HG03066 (cell line): ENCODE data around the gene ARAP2.
A peak's percentile ranks its signal among the peaks of the same experiment; 100 is the strongest.

Experiments used
- ATAC-seq: cut with Tn5 transposase; IDR thresholded peaks from one replicate; pipeline ENCODE4 v1.9.1; 2021; ENCODE audit warnings: low read depth; ENCODE audit not compliant: unreplicated experiment

The ARAP2 gene

GRCh38 chr4:36267486-36268268 is 23.4 kb upstream of the ARAP2 start:
- no peak for ATAC-seq

DNA sequence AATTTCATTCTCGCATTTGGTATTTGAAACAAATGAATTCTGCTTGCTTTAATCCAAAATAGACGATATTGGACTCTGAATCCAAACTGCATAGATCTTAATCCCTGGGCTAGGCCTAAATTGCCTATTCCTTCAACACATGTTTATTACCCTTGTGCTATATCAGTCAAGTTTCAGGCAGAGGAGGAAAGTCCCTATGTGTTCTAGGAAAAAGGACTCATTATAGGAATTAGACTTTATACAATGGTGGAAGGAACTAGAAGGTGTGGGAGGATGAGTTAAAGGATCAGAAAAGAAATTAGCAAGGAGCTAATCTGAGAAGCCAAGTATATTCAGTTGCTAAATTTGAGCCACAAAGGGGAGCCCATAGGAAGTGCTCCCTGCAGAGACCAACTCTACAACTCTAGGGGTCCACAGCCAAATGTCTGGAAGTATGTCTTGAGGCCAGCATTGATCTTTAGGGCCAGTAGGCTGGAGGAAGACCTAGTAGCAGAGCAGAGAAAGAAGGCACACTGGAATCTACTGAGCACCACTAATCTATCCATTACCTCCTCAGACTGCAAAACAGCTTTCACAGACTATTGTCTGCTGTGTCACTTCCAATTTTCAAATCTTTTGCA is 20.0 kb upstream of the ARAP2 start:
- no peak for ATAC-seq

- ATAC-seq: no peak
Measured at GRCh38 chr4:36260731-36261130, 16.4 kb upstream of the ARAP2 start.

DNA sequence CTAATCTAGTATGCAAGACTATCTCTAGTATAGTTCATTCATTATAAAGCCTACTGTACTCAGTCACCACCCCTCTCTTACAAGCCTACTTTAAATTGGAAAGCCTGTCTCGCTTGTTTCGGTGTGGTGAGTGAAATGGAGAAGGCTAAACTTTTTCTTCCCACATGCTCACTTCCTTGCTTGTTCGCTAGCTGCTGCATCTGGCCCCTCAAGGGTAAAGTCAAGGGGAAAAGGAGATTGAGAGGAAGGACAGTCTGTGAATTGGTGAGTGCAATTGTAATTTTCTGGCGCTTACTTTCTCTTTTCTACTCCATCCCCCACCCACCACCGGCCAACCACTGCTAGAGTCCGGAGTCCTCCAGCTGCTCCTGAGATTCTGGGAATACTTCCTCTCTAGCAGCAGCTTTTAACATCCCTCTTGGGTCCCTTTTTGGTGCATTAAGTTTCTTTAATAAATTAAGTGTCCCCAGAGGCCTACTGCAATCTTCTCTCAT is 12.1 kb upstream of the ARAP2 start:
- ATAC-seq: peak; percentile 54

GRCh38 chr4:36255577-36255976 is 11.3 kb upstream of the ARAP2 start:
- ATAC-seq: peak; percentile 74

GRCh38 chr4:36254371-36254770 is 10.1 kb upstream of the ARAP2 start:
- no peak for ATAC-seq

DNA sequence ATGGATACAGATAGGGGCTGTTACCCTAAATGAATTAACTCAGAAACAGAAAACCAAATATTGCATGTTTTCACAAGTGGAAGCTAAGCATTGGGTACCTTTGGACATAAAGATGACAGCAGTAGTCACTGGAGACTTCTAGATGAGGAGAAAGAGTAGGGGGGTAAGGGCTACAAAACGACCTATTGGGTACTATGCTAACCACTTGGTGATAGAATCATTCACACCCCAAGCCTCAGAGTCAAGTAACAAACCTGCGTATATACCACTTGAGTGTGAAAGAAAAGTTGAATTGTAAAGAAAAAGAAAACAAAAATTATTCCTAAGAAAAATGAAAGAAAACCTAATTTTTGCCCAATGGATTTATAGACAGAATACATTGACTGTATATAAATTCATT is 7.7 kb upstream of the ARAP2 start:
- no peak for ATAC-seq

DNA sequence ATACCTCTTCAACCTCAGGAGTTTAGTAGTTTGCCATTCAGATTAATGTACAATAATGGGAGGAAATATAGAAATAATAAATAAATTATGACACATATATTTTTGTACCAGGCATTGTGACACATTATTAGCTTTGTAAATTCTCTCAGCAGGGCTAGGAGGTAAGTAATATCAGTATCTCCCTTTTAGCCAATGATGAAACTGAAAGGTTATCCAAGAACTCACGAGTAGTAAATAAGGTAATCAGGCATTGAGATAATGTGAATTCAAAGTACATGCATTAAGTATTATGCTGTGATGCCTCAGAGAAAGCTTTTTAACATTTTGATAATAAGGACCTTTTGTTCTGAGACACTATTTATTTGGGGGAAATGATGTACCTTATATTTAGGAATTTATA is 5.3 kb upstream of the ARAP2 start:
- no peak for ATAC-seq

GRCh38 chr4:36243355-36244256 is 708 bp downstream of the ARAP2 start:
- ATAC-seq: peak; percentile 26

DNA sequence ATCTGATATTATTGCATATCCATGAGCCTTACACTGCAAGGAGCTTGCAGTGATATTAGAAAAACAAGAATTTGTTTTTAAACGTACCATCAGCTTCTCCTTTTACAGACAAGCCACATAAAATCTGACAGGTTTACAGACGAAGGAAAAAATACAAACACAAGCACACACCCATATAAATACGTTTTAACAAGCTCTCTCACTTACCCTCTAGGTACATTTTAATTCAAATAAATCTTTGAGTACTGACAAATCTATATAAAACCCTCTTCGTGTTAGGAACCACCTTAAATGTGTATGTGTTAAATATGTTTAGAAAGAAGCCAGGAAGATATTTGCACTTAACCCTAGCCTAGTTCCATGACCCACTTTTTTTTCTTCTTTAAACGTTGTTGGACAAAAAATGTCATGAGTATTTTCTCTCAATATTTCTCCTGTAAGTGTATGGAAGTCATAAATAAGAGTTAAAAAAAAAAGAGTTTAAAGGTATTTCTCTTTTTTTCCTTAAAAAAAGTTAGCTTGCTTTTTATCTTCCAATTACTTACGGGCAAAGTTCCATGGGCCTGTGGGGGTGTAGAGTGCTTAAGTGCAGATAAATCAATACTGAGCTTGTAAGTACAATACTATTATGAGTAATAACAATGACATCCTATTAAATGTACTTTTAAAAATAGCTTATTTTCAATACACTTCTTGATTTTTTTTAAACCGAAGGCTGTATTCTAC is 1.5 kb downstream of the ARAP2 start:
- ATAC-seq: no peak

DNA sequence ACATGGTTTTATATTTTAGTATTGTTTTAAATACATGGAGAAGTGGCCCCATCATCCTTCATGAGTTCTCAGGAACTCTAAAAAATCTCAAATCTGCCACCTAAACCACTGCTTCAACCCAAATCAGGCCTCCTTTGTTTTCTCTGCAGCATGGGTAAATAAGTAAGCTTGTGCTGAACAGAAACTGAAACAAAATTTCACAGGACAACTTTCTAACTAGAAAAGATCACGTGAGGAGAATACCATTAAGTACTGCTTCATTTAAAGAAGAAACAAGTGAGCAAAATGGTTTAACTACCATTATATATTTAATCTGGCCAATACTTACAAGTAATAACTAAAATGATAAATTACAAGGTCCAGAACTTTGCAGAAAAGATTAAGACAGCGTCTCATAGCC is 2.5 kb downstream of the ARAP2 start:
- ATAC-seq: peak; percentile 47

DNA sequence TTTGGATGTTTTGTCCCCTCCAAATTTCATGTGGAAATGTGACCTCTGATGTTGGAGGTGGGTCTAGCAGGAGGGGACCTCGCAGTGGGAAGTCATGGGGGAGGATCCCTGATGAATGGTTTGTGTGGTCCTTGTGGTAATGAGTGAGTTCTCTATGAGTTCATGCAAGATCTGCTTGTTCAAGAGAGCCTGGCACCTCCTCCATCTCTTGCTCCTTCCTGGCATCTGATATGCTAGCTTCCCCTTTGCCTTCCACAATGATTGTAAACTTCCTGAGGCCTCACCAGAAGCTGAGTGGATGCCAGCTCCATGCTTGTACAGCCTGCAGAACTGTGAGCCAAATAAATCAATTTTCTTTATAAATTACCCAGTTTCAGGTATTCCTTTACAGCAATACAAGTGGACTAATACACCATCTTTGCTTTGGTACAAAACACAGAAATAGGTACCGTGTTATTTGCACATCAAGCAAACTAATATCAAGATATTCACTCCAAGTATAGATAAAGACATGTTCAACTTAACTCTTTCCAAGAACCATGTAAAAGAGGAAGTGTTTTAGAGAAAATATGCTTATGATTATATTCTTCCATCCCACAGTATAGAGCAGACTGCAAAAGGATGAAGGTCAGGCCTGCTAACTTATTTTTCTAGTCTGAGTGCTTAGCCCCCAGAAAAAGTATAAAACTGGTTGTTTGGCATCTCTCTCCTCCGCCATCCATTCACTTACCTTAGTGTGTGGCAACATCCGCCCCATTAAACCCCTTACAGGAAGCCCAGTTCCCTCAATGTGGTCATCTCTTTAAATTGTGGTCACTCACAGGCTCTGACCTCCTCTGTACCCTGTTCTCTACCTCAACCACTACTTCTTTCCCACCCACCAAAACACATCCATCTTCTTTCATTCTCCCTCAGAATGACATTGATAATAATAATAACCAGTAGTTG is 6.7 kb downstream of the ARAP2 start:
- ATAC-seq: no peak

DNA sequence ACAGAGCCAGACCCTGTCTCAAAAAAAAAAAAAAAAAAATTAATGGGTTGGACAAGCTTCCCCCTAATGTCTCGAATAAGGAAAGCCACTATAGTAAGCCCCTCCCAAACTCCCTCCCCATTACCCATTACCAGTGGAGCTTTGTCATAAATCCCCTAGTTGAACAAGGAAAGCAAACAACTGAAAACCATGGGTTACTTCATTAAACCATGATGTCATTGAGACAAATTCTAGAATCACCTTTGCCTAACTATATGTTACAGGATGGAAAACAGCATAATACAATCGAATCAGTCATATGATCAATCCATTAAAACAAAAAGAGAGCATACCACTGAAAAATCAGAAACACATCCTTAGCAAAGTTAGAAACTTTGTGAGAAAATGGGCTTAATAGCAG is 8.2 kb downstream of the ARAP2 start:
- no peak for ATAC-seq

DNA sequence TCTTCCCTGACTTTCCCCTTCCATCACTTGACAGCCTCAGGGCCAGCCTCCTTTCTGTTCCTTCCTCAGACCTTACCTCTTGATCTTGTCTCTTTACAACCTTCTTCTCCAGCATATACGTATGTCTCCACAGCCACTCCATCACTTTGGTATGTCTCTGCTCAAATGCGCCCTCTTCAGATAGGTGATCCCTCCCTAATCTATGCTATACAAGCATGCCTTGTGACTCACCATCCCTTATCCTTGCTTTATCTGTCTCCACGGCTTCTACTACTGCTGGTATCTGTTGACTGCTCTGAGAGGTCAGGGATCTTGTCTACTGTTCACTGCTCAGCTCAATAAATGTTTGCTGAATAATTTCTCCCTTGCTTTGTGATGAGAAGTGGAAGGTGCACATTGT is 9.0 kb downstream of the ARAP2 start:
- ATAC-seq: no peak

DNA sequence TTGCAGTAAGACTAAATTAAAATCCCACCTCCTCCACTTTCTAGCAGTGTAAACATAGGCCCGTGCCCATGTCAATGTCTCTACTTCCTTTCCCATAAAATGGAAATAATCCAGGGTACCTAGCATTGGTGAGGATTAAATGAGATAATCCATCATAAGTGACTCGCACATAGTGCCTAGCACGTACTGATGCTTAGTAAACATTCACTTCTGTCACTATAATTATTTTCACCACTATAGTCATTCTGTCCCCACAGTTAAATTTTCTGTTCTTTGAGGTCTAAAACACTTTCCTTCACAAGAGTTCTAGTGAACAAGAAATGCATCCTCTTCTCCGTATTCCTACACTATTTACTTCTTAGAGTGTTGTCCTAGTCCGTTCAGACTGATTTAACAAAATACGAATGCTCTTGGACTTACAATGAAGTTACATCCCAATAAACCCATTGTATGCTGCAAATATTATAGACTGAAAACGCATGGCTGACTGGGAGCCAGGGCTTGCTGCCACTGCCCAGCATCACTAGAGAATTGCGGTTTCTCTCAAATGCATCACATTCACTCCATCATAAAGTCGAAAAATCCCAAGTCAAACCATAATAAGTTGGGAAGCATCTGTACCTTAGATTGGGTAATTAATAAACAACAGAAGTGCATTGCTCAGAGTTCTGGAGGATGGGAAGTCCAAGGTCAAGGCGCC is 10.6 kb downstream of the ARAP2 start:
- no peak for ATAC-seq

GRCh38 chr4:36230534-36230933 is 13.8 kb downstream of the ARAP2 start:
- ATAC-seq: no peak

DNA sequence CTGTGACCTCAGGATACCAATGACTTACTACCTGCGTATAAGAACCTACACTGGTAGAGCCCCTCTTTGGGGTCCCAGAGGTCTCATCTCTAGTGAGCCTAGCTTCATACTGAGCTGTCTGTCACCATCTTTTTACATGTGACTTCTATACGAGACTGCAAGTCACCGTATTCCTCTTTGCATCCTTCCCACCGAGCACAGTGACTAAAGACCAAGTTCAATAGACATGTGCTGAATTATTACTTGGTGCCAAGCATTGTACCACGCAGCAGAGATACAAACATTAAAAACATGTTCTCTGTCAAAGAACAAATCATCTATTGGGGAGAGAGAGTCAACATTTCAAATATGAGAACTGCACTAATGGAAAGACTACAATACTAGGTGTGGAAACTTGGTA is 16.4 kb downstream of the ARAP2 start:
- no peak for ATAC-seq

DNA sequence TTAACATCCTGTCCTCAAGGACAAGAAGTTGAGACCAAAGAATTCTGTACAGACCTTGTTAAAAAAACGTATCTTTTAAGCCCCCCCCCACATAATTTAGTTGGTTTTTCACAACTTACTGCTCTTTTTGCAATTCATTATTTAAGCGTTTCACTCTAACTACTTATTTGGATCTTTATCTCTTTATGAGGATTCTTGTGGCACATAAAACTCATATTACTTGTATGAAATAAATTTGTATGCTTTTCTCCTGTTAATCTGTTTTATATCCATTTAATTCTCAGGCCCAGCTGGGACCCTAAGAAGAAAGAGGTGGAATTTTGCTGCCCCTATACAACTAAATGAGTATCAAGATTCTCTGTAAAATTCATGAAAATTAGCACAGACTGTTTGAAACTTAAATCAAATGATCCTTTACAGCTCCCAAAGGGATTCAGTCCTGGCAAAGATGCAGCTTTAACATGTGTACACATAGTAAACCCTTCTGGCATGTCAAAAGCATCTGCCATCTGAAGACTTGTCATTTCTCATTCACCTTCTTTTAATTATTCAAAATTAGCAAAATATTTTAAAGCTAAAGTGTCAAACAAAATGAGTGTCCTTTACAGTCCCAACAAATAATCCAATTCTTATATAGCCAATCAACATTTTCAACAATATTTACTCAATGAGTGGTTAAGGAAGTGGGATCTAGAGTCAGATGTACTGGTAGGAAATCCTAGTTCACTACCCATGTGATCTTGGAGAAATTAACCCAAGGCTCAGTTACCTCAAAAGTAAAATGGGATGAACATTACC is 17.7 kb downstream of the ARAP2 start:
- ATAC-seq: no peak
